Cardiac muscle cell (in vitro differentiated cells and primary cell): ENCODE data around the gene NCOA6. TPM values are rescaled to one million over a fixed set of nuclear protein-coding genes. Genes with fewer than 3 reads are reported as not detected.

Experiments
- DNase-seq, 2 donors: peaks; one replicate each; pipeline versions ENCODE4 v3.0.0 to v3.0.0-alpha.2; 2010 to 2017; ENCODE audit warnings: low read depth in 1 of 2, low spot score in 1 of 2
- H3K27ac ChIP-seq: fragments of 200-600 bp; sonication (generic); 2 replicates; pipeline ENCODE4 v1.5.1; 2016
- H3K27me3 ChIP-seq: fragments of 200-600 bp; sonication (generic); 2 replicates; pipeline ENCODE4 v1.6.0; 2016; ENCODE audit warnings: control low read depth
- H3K36me3 ChIP-seq: fragments of 200-600 bp; sonication (generic); 2 replicates; pipeline ENCODE4 v1.5.1; 2016; ENCODE audit warnings: control low read depth
- H3K4me1 ChIP-seq: fragments of 200-600 bp; sonication (generic); 2 replicates; pipeline ENCODE4 v1.8.1; 2017; ENCODE audit warnings: low read depth, mild to moderate bottlenecking, mixed run types
- H3K4me3 ChIP-seq: fragments of 200-600 bp; sonication (generic); 2 replicates; pipeline ENCODE4 v1.5.1; 2016; ENCODE audit warnings: mild to moderate bottlenecking
- H3K9me3 ChIP-seq: fragments of 200-600 bp; sonication (generic); 2 replicates; pipeline ENCODE4 v1.5.1; 2017; ENCODE audit warnings: low read depth, mild to moderate bottlenecking, control low read depth
- polyA plus RNA-seq: library from polyadenylated mRNA; unstranded; fragments of >200 nt; fragmentation: Nextera tagmentation; extraction: Ambion mirVana; gene quantifications from 2 replicates; pipeline ENCODE4 v1.2.1, GENCODE V29; 2016
- total RNA-seq: library from RNA; depleted of rRNA; stranded (reverse); fragments of >200 nt; gene quantifications from 2 replicates; pipeline ENCODE4 v1.2.3, GENCODE V29; 2016
- TF ChIP-seq, protein P1 (sequence below): IDR thresholded peaks from 2 replicates; pipeline ENCODE4 v1.5.1; 2012; ENCODE audit warnings: low read depth, mild to moderate bottlenecking, low read length

Gene NCOA6
- total and polyA plus RNA-seq, 2 experiments from 2014 or later: 16.8 to 21.4 TPM

DNA sequence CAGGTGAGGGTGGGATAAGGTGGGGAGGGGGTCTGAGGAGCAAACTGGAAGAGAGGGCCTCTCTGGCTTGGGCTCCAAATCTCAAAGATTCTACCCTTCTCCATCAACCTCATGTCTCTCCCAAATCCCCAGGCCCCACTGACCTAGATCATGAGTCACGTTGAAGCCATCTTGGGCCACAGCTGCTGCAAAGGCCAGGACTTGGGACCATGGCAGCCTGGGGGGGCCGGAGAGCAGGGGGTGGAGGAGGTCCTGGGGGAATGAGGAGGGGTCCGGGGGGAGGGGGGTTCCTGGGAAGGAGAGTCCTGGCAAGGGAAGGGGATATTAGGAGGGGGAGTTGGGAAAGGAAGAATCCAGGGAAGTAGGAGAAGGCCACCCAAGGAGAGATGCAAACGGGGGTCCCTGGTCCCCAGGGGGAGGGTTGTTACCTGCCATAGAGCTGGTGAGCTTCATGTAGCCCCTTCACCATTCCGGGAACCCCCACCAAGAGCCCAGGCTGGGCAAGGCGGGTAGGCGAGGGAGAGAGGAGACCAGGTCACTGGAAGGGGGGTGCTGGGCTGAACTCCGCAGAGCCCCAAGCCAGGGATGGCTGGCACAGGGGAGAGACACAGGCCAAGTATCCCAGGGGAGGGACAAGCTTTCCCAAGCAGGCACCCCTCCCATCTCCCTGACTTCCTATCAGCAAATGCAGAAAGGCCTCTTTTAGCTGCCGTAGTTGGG lies 34.5 kb upstream of the NCOA6 start:
- Histone ChIP-seq H3K27me3 (no peaks in the 10 kb centered on the region), H3K36me3 (peaks cover 12% of the 10 kb centered on the region), H3K9me3 (no peaks in the 10 kb centered on the region), H3K27ac (no peak overlapping the region), H3K4me3 (no peak overlapping the region), H3K4me1 (no peaks in the 10 kb centered on the region)
- TF ChIP-seq, protein P1, sequence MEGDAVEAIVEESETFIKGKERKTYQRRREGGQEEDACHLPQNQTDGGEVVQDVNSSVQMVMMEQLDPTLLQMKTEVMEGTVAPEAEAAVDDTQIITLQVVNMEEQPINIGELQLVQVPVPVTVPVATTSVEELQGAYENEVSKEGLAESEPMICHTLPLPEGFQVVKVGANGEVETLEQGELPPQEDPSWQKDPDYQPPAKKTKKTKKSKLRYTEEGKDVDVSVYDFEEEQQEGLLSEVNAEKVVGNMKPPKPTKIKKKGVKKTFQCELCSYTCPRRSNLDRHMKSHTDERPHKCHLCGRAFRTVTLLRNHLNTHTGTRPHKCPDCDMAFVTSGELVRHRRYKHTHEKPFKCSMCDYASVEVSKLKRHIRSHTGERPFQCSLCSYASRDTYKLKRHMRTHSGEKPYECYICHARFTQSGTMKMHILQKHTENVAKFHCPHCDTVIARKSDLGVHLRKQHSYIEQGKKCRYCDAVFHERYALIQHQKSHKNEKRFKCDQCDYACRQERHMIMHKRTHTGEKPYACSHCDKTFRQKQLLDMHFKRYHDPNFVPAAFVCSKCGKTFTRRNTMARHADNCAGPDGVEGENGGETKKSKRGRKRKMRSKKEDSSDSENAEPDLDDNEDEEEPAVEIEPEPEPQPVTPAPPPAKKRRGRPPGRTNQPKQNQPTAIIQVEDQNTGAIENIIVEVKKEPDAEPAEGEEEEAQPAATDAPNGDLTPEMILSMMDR: no peak
- DNase-seq: no peak

DNA sequence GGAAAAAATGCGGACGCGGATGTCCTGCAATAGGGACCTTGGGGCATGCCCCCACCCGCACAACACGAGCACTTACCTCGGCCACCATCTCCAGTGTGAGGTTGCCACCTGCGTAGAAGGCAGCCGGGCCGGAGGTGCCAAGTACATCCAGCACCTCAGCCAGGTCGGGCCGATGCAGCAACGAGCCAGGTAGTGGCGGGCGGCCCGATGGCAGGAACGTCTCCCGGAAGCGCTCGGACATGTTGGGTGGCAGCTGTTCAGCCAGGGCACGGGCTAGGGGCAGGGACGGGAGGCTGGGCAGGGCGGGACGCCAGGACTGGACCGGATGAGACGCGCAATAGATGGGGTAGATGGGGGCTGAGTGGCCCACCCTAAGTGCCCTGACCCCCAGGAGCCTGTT lies 33.9 kb upstream of the NCOA6 start:
- H3K27me3 ChIP-seq: no peaks in the 10 kb centered on the region
- no peaks in the 10 kb centered on the region for H3K4me1 ChIP-seq
- no peaks in the 10 kb centered on the region for H3K9me3 ChIP-seq
- no peak overlapping the region for H3K4me3 ChIP-seq
- DNase-seq: no peak
- peaks cover 17% of the 10 kb centered on the region for H3K36me3 ChIP-seq
- no peak overlapping the region for H3K27ac ChIP-seq
- TF ChIP-seq, protein P1: no peak

- Histone ChIP-seq H3K36me3 (peaks cover 43% of the 10 kb centered on the region), H3K9me3 (no peaks in the 10 kb centered on the region), H3K4me1 (no peaks in the 10 kb centered on the region), H3K4me3 (no peak overlapping the region), H3K27ac (no peak overlapping the region), H3K27me3 (no peaks in the 10 kb centered on the region)
- TF ChIP-seq, protein P1: no peak
- no peak for DNase-seq
Measured at GRCh38 chr20:34852298-34852697, 26.8 kb upstream of the NCOA6 start.

DNA sequence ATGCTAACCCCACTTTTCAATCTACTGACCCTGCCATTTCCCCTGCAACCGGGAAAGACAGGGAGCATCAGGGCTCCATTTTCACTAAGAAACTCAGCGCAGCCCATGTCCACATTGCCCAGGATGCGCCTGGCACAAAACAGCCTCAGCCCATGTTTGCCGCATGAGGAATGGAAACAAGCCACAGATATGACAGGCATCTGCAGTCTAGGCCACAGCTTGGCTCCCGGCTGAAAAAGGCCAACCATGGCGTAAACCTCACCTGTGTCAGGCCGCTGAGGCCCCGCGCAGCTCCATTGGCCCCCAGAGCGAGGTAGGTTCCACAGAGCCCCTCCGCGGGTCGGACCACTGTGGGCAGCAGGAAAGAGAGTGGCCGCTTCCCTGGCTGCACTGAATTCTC lies 25.5 kb upstream of the NCOA6 start:
- no peak for DNase-seq
- H3K4me3 ChIP-seq: no peak overlapping the region
- peaks cover 43% of the 10 kb centered on the region for H3K36me3 ChIP-seq
- no peak overlapping the region for H3K27ac ChIP-seq
- TF ChIP-seq, protein P1: no peak
- H3K9me3 ChIP-seq: no peaks in the 10 kb centered on the region
- H3K4me1 ChIP-seq: no peaks in the 10 kb centered on the region
- no peaks in the 10 kb centered on the region for H3K27me3 ChIP-seq

DNA sequence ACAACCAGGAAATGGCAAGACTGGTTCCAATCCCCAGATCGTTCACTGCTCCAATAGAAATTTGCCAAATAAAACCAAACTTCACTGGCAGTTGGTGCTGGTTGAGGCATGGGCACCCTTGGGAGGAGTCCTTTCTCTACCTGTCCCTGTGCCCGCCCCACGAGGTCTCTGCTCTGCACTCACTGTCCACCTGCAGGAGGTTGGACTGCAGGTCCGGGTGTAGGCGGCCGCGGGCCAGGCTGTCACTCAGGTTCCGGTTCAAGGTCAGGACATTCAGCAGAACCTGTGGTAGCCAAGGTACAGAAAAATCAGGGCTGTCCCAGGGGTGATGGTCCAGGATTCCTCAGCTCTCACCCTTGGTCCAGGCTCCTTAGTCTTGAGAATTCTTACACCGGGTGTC lies 24.3 kb upstream of the NCOA6 start:
- H3K27ac ChIP-seq: no peak overlapping the region
- H3K4me3 ChIP-seq: no peak overlapping the region
- TF ChIP-seq, protein P1: no peak
- H3K4me1 ChIP-seq: no peaks in the 10 kb centered on the region
- H3K27me3 ChIP-seq: no peaks in the 10 kb centered on the region
- no peak for DNase-seq
- H3K9me3 ChIP-seq: no peaks in the 10 kb centered on the region
- H3K36me3 ChIP-seq: peaks cover 36% of the 10 kb centered on the region
